ENCODE data around the gene CRYBB2.
"Not testable (repeated sequence)": the region's sequence is repeated elsewhere in the genome, so short reads cannot be mapped to it uniquely, and the experiment has no call there.

The CRYBB2 gene

GRCh38 chr22:25233706-25234105 is 14.3 kb downstream of the CRYBB2 start:
- DNase-seq (ENCODE audit: low read depth) = not testable (repeated sequence)

DNA sequence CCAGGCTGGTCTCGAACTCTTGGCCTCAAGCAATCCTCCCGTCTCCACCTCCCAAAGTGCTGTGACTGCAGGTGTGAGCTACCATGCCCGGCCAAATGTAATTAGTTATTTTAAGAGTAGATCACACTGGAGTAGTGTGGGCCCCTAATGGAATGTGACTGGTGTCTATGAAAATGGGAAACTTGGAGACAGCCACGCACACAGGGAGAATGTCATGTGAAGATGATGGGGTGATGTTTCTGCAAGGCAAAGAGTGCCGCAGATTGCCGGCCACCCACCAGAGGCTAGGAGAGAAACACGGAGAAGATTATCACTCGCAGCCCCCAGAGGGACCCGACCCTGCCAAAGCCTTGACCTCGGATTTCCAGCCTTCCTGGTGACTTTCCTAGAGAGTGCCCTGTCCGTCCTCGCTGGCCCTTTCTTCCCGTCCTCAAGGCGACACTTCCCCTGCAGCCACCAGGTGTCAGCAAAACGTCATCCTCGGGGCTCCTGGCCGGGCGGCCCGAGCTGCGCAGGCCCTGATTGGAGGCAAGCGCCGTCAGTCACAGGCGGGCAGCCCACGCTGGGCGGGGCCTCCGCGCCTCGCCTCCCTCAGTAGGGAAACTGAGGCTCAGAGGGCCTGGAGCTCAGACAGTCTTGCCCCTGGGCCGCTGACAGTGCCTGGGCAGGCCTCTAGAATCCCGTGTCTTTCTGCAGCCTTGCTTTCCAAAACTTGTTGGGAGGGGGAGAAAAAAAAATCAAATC is 16.3 kb downstream of the CRYBB2 start:
- peak; percentile 20 for DNase-seq (ENCODE audit: low read depth)

DNA sequence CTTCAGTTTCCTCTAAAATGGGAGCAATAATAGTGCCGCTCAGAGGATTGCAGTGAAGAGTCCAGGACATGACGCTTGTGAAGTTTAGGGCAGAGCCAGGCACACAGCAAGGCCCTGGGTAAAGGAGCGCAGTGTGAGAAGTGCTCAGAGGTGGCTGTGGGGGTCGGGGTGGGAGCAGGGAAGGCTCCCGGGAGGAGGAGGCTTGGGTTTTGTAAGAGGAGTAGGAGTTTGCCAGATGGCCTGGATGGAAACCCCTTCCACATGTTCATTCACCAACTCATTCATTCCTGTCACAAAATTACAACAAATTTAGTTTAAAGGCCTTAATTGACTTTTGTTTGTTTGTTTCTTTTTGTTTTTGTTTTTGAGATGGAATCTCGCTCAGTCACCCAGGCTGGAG is 17.0 kb downstream of the CRYBB2 start:
- no peak for DNase-seq (ENCODE audit: low read depth)

- DNase-seq (ENCODE audit: low read depth) = no peak
Observed at GRCh38 chr22:25237503-25237902, 18.1 kb downstream of the CRYBB2 start.

- not testable (repeated sequence) for DNase-seq (ENCODE audit: low read depth)
Observed at GRCh38 chr22:25238058-25238457, 18.6 kb downstream of the CRYBB2 start.

DNA sequence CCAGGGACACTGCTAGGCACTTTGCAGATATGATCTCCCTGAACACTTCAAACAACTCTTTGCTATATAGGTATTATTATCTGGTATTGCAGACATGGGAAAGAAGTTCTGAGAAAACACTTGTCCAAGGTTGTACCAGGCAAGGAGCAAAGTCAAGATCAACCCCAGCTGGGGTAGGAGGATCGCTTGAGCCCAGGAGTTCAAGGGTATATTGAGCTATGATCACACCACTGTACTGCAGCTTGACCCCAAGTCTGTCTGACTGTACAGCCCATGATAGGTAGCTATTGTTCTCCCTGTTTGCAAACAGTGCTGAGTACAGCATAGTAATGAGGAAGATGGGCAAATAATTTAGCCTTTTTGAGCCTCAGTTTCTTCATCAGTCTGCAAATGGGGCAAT is 35.7 kb downstream of the CRYBB2 start:
- DNase-seq (ENCODE audit: low read depth) = not testable (repeated sequence)

DNA sequence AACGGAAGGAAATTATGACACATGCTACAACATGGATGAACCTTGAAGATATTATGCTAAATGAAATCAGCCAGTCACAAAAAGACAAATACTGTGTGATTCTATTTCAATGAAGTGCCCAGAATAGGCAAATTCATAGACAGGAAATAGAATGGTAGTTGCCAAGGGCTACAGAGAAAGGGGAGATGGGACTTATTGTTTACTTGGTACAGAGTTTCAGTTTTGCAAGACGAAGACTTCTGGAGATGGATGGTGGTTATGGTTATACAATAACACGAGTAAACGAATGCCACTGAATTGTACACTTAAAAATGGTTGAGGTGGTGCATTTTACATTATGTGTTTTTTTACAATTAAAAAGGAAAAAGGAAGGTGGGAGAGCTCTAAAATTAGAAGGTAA is 48.1 kb downstream of the CRYBB2 start:
- DNase-seq (ENCODE audit: low read depth) = not testable (repeated sequence)

DNA sequence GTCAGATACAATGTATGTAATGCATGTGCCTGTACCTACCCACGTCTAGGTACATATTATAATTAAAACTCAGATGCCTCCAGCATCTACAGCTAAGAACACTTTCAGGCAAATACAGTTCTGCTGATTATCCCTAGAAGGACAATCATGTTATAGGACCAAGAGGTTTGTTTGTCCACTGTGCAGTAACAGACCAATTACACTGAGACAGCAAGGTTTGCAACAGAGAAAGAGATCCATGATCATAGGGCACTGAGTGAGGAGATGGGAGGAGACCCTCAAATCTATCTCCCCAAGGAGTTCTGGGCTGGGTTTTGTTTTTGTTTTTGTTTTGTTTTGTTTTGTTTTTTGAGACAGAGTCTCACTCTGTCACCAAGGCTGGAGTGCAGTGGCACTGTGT is 49.5 kb downstream of the CRYBB2 start:
- not testable (repeated sequence) for DNase-seq (ENCODE audit: low read depth)

DNA sequence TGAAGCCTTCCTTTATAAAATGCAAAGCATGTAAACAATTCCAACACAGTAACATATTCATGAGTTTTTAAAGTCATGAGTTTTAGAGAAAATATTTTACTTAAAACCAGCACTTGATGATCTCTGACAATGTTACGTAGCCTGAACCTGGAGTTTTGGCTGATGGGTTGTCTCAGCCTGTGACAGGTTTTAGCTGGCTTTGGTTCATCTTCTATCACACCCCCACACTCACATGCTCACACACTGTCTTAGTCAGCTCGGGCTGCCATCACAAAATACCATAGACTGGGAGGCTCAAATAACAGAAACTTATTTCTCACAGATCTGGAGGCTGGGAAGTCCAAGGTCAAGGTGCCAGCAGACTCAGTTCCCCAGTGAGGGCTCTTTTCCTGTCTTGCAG is 50.6 kb downstream of the CRYBB2 start:
- not testable (repeated sequence) for DNase-seq (ENCODE audit: low read depth)

DNA sequence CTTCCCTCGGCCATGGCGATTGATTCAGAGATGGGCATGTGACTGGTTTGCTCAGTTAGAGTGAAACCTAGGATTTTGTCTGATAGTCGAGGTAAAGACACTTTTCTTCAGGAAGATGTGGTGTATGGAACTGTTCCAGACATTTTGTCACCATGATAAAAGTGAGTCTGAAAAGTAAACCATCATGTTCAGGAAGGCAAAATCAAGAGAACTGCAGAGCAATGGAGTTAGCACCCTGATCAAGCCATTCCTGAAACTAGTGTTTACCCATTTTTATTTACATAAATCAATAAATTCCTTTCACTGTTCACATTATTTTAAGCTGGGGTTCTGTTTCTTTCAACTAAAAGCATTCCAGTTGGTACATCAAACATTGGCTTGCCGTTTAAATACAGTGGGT is 53.8 kb downstream of the CRYBB2 start:
- not testable (repeated sequence) for DNase-seq (ENCODE audit: low read depth)

- DNase-seq (ENCODE audit: low read depth) = not testable (repeated sequence)
Observed at GRCh38 chr22:25273928-25274327, 54.5 kb downstream of the CRYBB2 start.

GRCh38 chr22:25280118-25280517 is 60.7 kb downstream of the CRYBB2 start:
- not testable (repeated sequence) for DNase-seq (ENCODE audit: low read depth)
